ENCODE results near the gene PCDHA1. TPM values are rescaled to one million over a fixed set of nuclear protein-coding genes. Genes with fewer than 3 reads are reported as not detected.
A peak's percentile ranks its signal among the peaks of the same experiment; 100 is the strongest.

The PCDHA1 gene
- total RNA-seq, 6 donors from 2014 or later: 0.13 TPM; not detected in 5

DNA sequence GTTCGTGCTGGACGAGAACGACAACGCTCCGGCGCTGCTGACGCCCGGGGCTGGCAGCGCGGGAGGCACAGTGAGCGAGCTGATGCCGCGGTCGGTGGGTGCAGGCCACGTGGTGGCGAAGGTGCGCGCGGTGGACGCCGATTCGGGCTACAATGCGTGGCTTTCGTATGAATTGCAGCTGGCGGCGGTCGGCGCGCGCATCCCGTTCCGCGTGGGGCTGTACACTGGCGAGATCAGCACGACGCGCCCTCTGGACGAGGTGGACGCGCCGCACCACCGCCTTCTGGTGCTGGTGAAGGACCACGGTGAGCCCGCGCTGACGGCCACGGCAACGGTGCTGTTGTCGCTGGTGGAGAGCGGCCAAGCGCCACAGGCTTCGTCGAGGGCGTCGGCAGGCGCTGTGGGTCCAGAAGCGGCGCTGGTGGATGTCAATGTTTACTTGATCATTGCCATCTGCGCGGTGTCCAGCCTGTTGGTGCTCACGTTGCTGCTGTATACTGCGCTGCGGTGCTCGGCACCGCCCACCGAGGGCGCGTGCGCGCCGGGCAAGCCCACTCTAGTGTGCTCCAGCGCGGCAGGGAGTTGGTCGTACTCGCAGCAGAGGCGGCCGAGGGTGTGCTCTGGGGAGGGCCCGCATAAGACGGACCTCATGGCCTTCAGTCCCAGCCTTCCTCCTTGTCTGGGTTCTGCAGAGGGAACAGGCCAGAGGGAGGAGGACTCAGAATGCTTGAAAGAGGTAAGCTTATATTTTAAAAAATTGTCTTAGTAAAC, 98.2 kb downstream of the PCDHA1 start:
- peak in 1 of 2 donors; percentile 24 for ATAC-seq (ENCODE audit: low FRiP score in 2 of 2)
- TF ChIP-seq POLR2AphosphoS5 (IDR thresholded peaks at IDR 0.05): no peak
- TF ChIP-seq EP300 (IDR thresholded peaks at IDR 0.05): no peak
- TF ChIP-seq, protein P1, sequence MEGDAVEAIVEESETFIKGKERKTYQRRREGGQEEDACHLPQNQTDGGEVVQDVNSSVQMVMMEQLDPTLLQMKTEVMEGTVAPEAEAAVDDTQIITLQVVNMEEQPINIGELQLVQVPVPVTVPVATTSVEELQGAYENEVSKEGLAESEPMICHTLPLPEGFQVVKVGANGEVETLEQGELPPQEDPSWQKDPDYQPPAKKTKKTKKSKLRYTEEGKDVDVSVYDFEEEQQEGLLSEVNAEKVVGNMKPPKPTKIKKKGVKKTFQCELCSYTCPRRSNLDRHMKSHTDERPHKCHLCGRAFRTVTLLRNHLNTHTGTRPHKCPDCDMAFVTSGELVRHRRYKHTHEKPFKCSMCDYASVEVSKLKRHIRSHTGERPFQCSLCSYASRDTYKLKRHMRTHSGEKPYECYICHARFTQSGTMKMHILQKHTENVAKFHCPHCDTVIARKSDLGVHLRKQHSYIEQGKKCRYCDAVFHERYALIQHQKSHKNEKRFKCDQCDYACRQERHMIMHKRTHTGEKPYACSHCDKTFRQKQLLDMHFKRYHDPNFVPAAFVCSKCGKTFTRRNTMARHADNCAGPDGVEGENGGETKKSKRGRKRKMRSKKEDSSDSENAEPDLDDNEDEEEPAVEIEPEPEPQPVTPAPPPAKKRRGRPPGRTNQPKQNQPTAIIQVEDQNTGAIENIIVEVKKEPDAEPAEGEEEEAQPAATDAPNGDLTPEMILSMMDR (IDR thresholded peaks at IDR 0.05): no peak
- no peak for TF ChIP-seq POLR2A (IDR thresholded peaks at IDR 0.05)
- no peak overlapping the region for H3K4me3 ChIP-seq
- WGBS, 2 donors: 44 to 63% methylated on average over 39 to 53 of the region's 79 CpGs
- H3K27me3 ChIP-seq: peaks cover 0 to 4% (median 0%) of the 10 kb centered on the region in 4 donors
- DNase-seq: no peak
- H3K36me3 ChIP-seq: no peaks in the 10 kb centered on the region
- no peaks in the 10 kb centered on the region for H3K4me1 ChIP-seq
- H3K9me3 ChIP-seq: peaks cover 0 to 28% (median 16%) of the 10 kb centered on the region in 4 donors
- H3K27ac ChIP-seq: no peak overlapping the region

DNA sequence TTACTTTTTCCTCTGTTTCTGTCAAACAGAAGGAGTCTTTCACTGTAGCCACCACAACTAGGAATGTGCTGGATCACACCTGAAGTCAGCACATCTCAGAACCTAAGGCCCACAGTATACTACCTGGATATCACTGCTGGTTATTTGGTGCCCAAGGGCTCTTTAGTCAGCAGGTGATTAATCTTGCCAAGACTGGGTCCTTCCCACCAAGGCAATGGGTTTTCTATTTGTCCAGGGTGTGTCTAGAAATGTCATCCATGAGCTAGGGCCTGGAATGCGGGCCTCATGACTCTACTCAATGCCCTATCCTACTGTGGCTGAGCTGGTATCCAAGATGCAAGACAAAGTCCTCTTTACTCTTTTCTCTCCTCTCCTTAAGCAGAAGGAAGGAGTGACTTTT, 130.4 kb downstream of the PCDHA1 start:
- DNase-seq: no peak
- peaks cover 0 to 3% (median 0%) of the 10 kb centered on the region in 4 donors for H3K9me3 ChIP-seq
- no peak for ATAC-seq (ENCODE audit: low FRiP score in 2 of 2)
- H3K4me1 ChIP-seq: no peaks in the 10 kb centered on the region
- no peak overlapping the region for H3K4me3 ChIP-seq
- no peaks in the 10 kb centered on the region for H3K27me3 ChIP-seq
- WGBS, 2 donors: 88 to 91% methylated on average over 1 of the region's 1 CpG
- no peak for TF ChIP-seq POLR2A (IDR thresholded peaks at IDR 0.05)
- TF ChIP-seq EP300 (IDR thresholded peaks at IDR 0.05): no peak
- TF ChIP-seq, protein P1 (IDR thresholded peaks at IDR 0.05): no peak
- TF ChIP-seq POLR2AphosphoS5 (IDR thresholded peaks at IDR 0.05): no peak
- no peak overlapping the region for H3K27ac ChIP-seq
- no peaks in the 10 kb centered on the region for H3K36me3 ChIP-seq

DNA sequence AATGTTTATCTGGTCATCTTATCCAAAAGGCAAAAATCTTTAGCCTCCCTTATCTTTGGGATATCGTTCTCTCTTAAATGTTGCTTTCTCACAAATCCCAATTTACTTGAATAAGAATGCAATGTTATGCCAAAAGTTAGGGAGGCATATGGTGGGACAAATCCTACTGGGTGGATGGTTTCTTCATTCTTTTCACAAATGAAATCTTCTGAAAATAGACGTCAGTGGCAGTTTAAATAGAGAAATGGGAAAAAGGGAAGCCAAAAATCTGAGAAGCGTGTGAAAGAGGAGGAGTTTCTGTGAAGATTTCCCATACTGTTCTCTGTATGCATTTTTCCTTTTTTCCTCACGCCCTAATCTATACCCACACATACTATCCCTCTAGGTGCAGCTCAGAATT, 137.7 kb downstream of the PCDHA1 start:
- no peak for TF ChIP-seq POLR2A (IDR thresholded peaks at IDR 0.05)
- TF ChIP-seq POLR2AphosphoS5 (IDR thresholded peaks at IDR 0.05): no peak
- TF ChIP-seq, protein P1 (IDR thresholded peaks at IDR 0.05): no peak
- TF ChIP-seq EP300 (IDR thresholded peaks at IDR 0.05): no peak
- ATAC-seq (ENCODE audit: low FRiP score in 2 of 2) (no peak), DNase-seq (no peak)
- H3K4me3 ChIP-seq: no peak overlapping the region
- peaks cover 3 to 20% (median 13%) of the 10 kb centered on the region in 4 donors for H3K4me1 ChIP-seq
- H3K9me3 ChIP-seq: no peaks in the 10 kb centered on the region
- WGBS, 2 donors: 65 to 66% methylated on average over 4 of the region's 4 CpGs
- no peaks in the 10 kb centered on the region for H3K36me3 ChIP-seq
- peaks cover 0 to 5% (median 0%) of the 10 kb centered on the region in 4 donors for H3K27me3 ChIP-seq
- no peak overlapping the region for H3K27ac ChIP-seq

DNA sequence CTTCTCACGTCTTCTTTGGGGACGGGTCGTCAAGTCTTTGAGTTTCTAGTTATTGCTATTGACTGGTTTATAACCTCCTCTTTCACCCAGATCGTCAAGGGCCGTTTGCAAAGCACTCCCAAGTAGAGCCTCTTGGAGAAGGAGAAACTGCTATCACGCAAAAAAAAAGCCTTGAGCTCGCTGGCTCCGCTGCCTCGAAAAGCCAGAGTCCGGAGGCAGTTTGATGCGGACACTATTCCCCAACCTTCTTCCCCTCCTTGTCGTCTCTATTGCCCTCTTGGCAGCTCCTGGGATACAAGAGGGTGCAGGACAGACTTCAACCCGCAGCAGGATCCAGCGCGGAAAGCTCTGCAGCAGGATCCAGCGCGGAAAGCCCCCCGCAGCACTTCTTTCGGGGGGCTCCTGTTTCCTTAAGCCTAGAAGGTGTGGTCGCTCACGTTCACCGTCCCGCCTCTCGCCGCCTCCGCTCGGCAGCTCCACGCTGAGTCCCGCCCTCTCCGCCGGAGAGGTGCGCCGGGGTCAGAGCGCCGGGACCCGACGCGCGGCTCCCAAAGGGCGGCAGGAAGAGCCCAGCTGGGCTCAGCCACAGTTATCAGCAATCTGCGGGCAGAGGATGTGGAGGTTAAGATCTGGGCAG, 140.0 kb downstream of the PCDHA1 start, which contains the start of gene PCDHAC1:
Gene PCDHAC1, plus strand, starts transcription at position 494 of the 637 bp plus-strand sequence. CDS start 594 bp downstream, outside the sequence.
- TF ChIP-seq, protein P1 (IDR thresholded peaks at IDR 0.05): no peak
- no peak for TF ChIP-seq POLR2AphosphoS5 (IDR thresholded peaks at IDR 0.05)
- TF ChIP-seq POLR2A (IDR thresholded peaks at IDR 0.05): no peak
- Histone ChIP-seq H3K9me3 (no peaks in the 10 kb centered on the region), H3K4me1 (peaks cover 3 to 20% (median 13%) of the 10 kb centered on the region in 4 donors), H3K27me3 (peaks cover 0 to 5% (median 0%) of the 10 kb centered on the region in 4 donors), H3K4me3 (peak within 1 kb of the TSS; percentile 25 to 60 (median 48)), H3K36me3 (no peaks in the 10 kb centered on the region), H3K27ac (peak within 1 kb of the TSS in 3 of 4 donors; percentile 48 to 76 (median 71))
- DNase-seq (peak; percentile 46 to 87), ATAC-seq (ENCODE audit: low FRiP score in 2 of 2) (peak; percentile 73 to 86)
- WGBS, 2 donors: 6 to 10% methylated on average over 18 to 37 of the region's 41 CpGs
